Ishikawa (cell line): ENCODE data around the gene MYL10.

Experiments
- CEBPB ChIP-seq: IDR thresholded peaks from 2 replicates; pipeline ENCODE4 v1.6.1; 2012
- CREB1 ChIP-seq: IDR thresholded peaks from 2 replicates; pipeline ENCODE4 v1.6.1; 2012; ENCODE audit warnings: low read depth
- EGR1 ChIP-seq: IDR thresholded peaks from 2 replicates; pipeline ENCODE4 v1.6.1; 2012
- EP300 ChIP-seq: IDR thresholded peaks from 2 replicates; pipeline ENCODE4 v1.6.1; 2012; ENCODE audit warnings: borderline replicate concordance
- FOXM1 ChIP-seq: IDR thresholded peaks from 2 replicates; pipeline ENCODE4 v1.6.1; 2012; ENCODE audit warnings: low read depth, borderline replicate concordance
- NFIC ChIP-seq: IDR thresholded peaks from 2 replicates; pipeline ENCODE4 v1.6.1; 2012
- RAD21 ChIP-seq: IDR thresholded peaks from 2 replicates; pipeline ENCODE4 v1.6.1; 2012; ENCODE audit warnings: low read depth
- TAF1 ChIP-seq: IDR thresholded peaks from 2 replicates; pipeline ENCODE4 v1.6.1; 2012; ENCODE audit warnings: low read depth, mild to moderate bottlenecking
- TCF12 ChIP-seq: IDR thresholded peaks from 2 replicates; pipeline ENCODE4 v1.6.1; 2012; ENCODE audit warnings: low read depth
- TEAD4 ChIP-seq: IDR thresholded peaks from 2 replicates; pipeline ENCODE4 v1.6.1; 2012
- USF1 ChIP-seq: IDR thresholded peaks from 2 replicates; pipeline ENCODE4 v1.6.1; 2012
- YY1 ChIP-seq: IDR thresholded peaks from 2 replicates; pipeline ENCODE4 v1.6.1; 2012; ENCODE audit warnings: low read depth
- ZBTB7A ChIP-seq: IDR thresholded peaks from 2 replicates; pipeline ENCODE4 v1.6.1; 2012; ENCODE audit warnings: low read depth
- TF ChIP-seq, protein P1 (sequence below): IDR thresholded peaks from 2 replicates; pipeline ENCODE4 v1.6.1; 2012; ENCODE audit warnings: low read depth, mild to moderate bottlenecking
- TF ChIP-seq, protein P2 (sequence below): IDR thresholded peaks from 2 replicates; pipeline ENCODE4 v1.6.1; 2012

MYL10 gene

DNA sequence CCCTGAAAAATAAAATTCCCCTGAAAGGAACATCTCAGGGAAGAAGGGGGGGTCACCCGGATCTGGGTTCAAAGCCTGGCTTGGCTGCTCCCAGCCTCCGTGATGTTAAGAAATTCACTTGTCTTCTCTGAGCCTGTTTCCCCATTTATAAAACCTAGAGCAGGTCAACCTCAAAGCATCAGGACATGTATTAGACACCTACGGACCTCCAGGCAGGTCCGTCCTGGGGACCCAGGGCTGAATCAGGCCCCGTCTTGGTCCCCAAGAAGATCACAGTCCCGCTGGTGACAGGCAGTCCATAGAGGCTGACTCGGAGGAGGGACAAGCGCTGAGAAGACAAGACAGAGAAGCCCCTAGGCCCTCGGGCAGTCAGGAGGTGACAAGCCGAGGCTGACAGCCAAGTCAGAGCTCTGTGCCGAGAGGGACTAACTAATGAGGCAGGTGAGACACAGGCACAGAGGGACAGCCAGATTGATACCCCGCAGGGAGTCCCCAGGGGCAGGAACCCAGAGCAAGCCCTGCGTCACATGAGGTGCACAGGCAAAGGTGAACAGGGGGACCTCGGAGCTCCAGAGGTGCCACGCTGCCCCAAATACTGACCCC lies 2.9 kb downstream of the MYL10 start:
- no peak for TF ChIP-seq TEAD4
- TF ChIP-seq YY1 = no peak
- TF ChIP-seq ZBTB7A = no peak
- TF ChIP-seq, protein P1, sequence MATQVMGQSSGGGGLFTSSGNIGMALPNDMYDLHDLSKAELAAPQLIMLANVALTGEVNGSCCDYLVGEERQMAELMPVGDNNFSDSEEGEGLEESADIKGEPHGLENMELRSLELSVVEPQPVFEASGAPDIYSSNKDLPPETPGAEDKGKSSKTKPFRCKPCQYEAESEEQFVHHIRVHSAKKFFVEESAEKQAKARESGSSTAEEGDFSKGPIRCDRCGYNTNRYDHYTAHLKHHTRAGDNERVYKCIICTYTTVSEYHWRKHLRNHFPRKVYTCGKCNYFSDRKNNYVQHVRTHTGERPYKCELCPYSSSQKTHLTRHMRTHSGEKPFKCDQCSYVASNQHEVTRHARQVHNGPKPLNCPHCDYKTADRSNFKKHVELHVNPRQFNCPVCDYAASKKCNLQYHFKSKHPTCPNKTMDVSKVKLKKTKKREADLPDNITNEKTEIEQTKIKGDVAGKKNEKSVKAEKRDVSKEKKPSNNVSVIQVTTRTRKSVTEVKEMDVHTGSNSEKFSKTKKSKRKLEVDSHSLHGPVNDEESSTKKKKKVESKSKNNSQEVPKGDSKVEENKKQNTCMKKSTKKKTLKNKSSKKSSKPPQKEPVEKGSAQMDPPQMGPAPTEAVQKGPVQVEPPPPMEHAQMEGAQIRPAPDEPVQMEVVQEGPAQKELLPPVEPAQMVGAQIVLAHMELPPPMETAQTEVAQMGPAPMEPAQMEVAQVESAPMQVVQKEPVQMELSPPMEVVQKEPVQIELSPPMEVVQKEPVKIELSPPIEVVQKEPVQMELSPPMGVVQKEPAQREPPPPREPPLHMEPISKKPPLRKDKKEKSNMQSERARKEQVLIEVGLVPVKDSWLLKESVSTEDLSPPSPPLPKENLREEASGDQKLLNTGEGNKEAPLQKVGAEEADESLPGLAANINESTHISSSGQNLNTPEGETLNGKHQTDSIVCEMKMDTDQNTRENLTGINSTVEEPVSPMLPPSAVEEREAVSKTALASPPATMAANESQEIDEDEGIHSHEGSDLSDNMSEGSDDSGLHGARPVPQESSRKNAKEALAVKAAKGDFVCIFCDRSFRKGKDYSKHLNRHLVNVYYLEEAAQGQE = no peak
- no peak for TF ChIP-seq TCF12
- no peak for TF ChIP-seq EP300

DNA sequence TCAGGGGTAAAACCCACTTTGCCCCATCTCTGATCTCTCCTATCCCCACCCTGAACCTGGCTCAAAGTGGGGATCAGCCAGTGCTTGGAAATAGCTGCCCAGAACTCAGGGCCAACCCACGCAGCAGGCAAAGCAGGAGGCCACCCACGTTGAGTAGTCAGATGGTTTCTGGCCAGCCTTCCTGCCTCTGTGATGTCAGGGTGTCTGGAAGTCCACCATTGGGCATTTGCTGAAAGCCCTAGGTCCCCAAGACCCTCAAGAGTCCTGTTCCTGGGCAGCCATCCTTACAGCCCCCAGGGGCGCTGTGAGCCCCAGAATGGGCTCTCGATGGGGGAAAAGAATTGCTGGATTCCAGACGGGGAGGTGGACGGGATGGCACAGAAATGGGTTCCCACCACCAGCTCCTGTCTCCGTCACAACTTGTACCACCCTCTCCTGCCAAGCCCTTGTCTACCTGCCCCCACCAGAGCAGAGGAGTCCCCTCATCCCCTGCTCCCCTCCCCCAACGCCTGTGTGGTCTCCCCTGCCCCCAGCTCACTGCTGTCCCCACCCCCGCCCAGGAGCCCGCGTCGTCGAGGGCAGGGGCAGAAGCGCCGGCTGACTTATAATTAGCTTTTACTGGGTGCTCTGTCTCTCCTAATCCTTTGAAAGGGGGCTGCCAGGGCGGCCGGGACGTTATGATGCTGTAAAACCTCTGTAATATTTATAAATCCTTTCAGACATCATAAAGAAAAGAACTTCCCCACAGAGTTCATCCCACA lies 3.9 kb downstream of the MYL10 start:
- TF ChIP-seq CREB1 (no peak), YY1 (no peak), TCF12 (no peak), USF1 (no peak), FOXM1 (no peak), EGR1 (no peak), CEBPB (no peak), RAD21 (no peak), EP300 (no peak), ZBTB7A (no peak), TEAD4 (no peak), TAF1 (no peak), NFIC (no peak)
- TF ChIP-seq, protein P2, sequence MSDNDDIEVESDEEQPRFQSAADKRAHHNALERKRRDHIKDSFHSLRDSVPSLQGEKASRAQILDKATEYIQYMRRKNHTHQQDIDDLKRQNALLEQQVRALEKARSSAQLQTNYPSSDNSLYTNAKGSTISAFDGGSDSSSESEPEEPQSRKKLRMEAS = no peak
- TF ChIP-seq, protein P1 = no peak

DNA sequence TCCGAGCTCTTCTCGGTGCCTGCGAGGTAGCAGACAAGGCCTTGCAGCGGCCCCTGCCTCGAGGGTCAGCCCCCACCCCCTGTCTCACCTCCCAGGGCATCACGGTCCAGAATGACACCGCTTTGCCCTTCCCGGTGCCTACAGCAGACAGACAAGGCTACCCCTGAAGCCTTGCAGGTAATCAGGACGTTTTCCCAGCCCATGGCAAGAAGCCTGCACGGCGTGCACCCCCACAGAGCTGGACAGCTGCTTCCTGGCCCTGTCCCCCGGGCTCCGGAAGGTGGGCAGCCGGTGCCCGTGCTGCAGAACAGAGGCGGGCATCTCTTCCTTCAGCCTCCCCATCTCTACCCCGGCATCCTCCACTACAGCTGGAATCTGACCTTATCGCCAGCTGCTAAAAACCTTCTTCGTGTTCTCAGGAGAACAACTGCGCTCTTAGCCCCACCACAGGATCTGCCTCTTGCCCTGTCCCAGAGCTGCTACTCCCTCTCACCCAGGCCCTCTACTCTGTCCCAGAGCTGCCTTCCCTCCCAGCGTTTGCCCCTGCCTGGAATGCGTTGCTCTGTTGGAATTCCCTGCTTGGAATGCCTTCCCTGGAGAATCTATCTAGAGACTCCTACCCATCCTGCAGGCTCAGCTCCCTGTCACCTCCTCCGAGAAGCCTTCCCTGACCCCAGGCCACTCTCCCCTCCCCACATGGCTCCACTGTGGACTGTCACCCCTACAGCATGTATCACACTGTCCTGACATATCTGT lies 4.7 kb downstream of the MYL10 start:
- TF ChIP-seq, protein P1 = no peak
- no peak for TF ChIP-seq FOXM1
- no peak for TF ChIP-seq EP300
- TF ChIP-seq USF1 = no peak
- TF ChIP-seq NFIC = no peak
- no peak for TF ChIP-seq ZBTB7A
- TF ChIP-seq TAF1 = no peak
- TF ChIP-seq CREB1 = no peak
- TF ChIP-seq EGR1 = no peak
- TF ChIP-seq YY1 = no peak

- TF ChIP-seq USF1 (no peak), TCF12 (no peak), RAD21 (no peak), CEBPB (no peak), EP300 (no peak), TAF1 (no peak), ZBTB7A (no peak), TEAD4 (no peak), YY1 (no peak), CREB1 (no peak), FOXM1 (no peak), EGR1 (no peak), NFIC (no peak)
- TF ChIP-seq, protein P1 = no peak
- TF ChIP-seq, protein P2 = no peak
Observed at GRCh38 chr7:101622609-101623173, 6.4 kb downstream of the MYL10 start.
